H9 (cell line): ENCODE data around the gene EVI5. TPM values are rescaled to one million over a fixed set of nuclear protein-coding genes. Genes with fewer than 3 reads are reported as not detected.

Source experiments
- DNase-seq: peaks from one replicate; pipeline ENCODE4 v3.0.0-alpha.2; 2017
- H2AFZ ChIP-seq: one replicate; pipeline ENCODE4 v1.6.1; 2013; ENCODE audit warnings: mild to moderate bottlenecking, low read length, control low read depth, moderate library complexity
- H2AK5ac ChIP-seq: 2 replicates; pipeline ENCODE4 v1.6.1; 2013; ENCODE audit warnings: low read length, control low read depth, mixed read lengths; ENCODE audit not compliant: insufficient read length
- H2BK120ac ChIP-seq: one replicate; pipeline ENCODE4 v1.6.1; 2013; ENCODE audit warnings: low read depth, mild to moderate bottlenecking, low read length, control low read depth, inconsistent platforms; ENCODE audit not compliant: poor library complexity, severe bottlenecking
- H2BK12ac ChIP-seq: 2 replicates; pipeline ENCODE4 v1.6.1; 2013; ENCODE audit warnings: low read length, control low read depth, mixed read lengths, low read depth; ENCODE audit not compliant: insufficient read length
- H2BK15ac ChIP-seq: 2 replicates; pipeline ENCODE4 v1.6.1; 2013; ENCODE audit warnings: low read depth, low read length, control low read depth
- H2BK20ac ChIP-seq: one replicate; pipeline ENCODE4 v1.6.1; 2013; ENCODE audit warnings: low read depth, mild to moderate bottlenecking, low read length, control low read depth, inconsistent platforms; ENCODE audit not compliant: poor library complexity, severe bottlenecking
- H2BK5ac ChIP-seq: 2 replicates; pipeline ENCODE4 v1.6.1; 2013; ENCODE audit warnings: low read length, control low read depth, mixed read lengths; ENCODE audit not compliant: insufficient read length
- H3K14ac ChIP-seq: 2 replicates; pipeline ENCODE4 v1.6.1; 2013; ENCODE audit warnings: low read length, control low read depth; ENCODE audit not compliant: insufficient read depth
- H3K18ac ChIP-seq: 2 replicates; pipeline ENCODE4 v1.6.1; 2013; ENCODE audit warnings: low read depth, mild to moderate bottlenecking, mixed read lengths, low read length, control low read depth; ENCODE audit not compliant: insufficient read length
- H3K23ac ChIP-seq: 2 replicates; pipeline ENCODE4 v1.6.1; 2013; ENCODE audit warnings: low read length, control low read depth, mixed read lengths, low read depth; ENCODE audit not compliant: insufficient read length
- H3K23me2 ChIP-seq: 2 replicates; pipeline ENCODE4 v1.6.1; 2013; ENCODE audit warnings: low read depth, mild to moderate bottlenecking, mixed read lengths, low read length, control low read depth; ENCODE audit not compliant: insufficient read length, poor library complexity, severe bottlenecking
- H3K27ac ChIP-seq: 2 replicates; pipeline ENCODE4 v1.5.1; 2013; ENCODE audit warnings: low read length, control low read depth, mixed read lengths, low read depth; ENCODE audit not compliant: insufficient read length
- H3K27me3 ChIP-seq: 2 replicates; pipeline ENCODE4 v1.6.1; 2013; ENCODE audit warnings: low read length, control low read depth, inconsistent platforms; ENCODE audit not compliant: insufficient read depth
- H3K4ac ChIP-seq: 2 replicates; pipeline ENCODE4 v1.6.1; 2013; ENCODE audit warnings: low read depth, mild to moderate bottlenecking, control low read depth, inconsistent platforms, low read length, moderate library complexity
- H3K4me1 ChIP-seq: 2 replicates; pipeline ENCODE4 v1.6.1; 2013; ENCODE audit warnings: low read length, control low read depth, inconsistent platforms; ENCODE audit not compliant: insufficient read depth
- H3K4me2 ChIP-seq: 2 replicates; pipeline ENCODE4 v1.6.1; 2013; ENCODE audit warnings: low read length, control low read depth, mixed read lengths; ENCODE audit not compliant: insufficient read length, insufficient read depth
- H3K56ac ChIP-seq: 2 replicates; pipeline ENCODE4 v1.6.1; 2013; ENCODE audit warnings: low read depth, mild to moderate bottlenecking, mixed read lengths, low read length, control low read depth; ENCODE audit not compliant: insufficient read length
- H3K79me1 ChIP-seq: 2 replicates; pipeline ENCODE4 v1.6.1; 2013; ENCODE audit warnings: low read depth, mild to moderate bottlenecking, moderate library complexity, low read length, control low read depth, inconsistent platforms; ENCODE audit not compliant: insufficient read depth, poor library complexity, severe bottlenecking
- H3K79me2 ChIP-seq: 2 replicates; pipeline ENCODE4 v1.6.1; 2013; ENCODE audit warnings: low read length, control low read depth, inconsistent platforms; ENCODE audit not compliant: insufficient read depth
- H3K9ac ChIP-seq: 2 replicates; pipeline ENCODE4 v1.6.1; 2013; ENCODE audit warnings: low read length, control low read depth, mixed read lengths; ENCODE audit not compliant: insufficient read length; ENCODE audit errors: extremely low read depth
- H3K9me3 ChIP-seq: one replicate; pipeline ENCODE4 v1.6.1; 2013; ENCODE audit warnings: low read depth, low read length, inconsistent platforms; ENCODE audit not compliant: control insufficient read depth
- H3T11ph ChIP-seq: one replicate; pipeline ENCODE4 v1.6.1; 2013; ENCODE audit warnings: mild to moderate bottlenecking, low read length, control low read depth, inconsistent platforms
- H4K20me1 ChIP-seq: one replicate; pipeline ENCODE4 v1.6.1; 2013; ENCODE audit not compliant: control insufficient read depth, insufficient read length, insufficient read depth
- H4K5ac ChIP-seq: 2 replicates; pipeline ENCODE4 v1.6.1; 2013; ENCODE audit warnings: low read depth, mild to moderate bottlenecking, mixed read lengths, low read length, control low read depth; ENCODE audit not compliant: insufficient read length
- H4K8ac ChIP-seq: replicated peaks from 2 replicates; pipeline ENCODE4 v1.6.1; 2013; ENCODE audit warnings: low read length, control low read depth, mixed read lengths, low read depth; ENCODE audit not compliant: insufficient read length
- H4K91ac ChIP-seq: 2 replicates; pipeline ENCODE4 v1.6.1; 2013; ENCODE audit warnings: low read depth, mild to moderate bottlenecking, moderate library complexity, mixed read lengths, low read length, control low read depth; ENCODE audit not compliant: insufficient read length
- H3K27ac Mint-ChIP-seq, 3 experiments: 2 replicates in 2 of 3; 3 replicates in 1 of 3; pipeline ENCODE4 v1.8.0; 2020 to 2021; ENCODE audit warnings: mixed read lengths in 3 of 3, mild to moderate bottlenecking in 1 of 3, moderate library complexity in 1 of 3
- H3K27me3 Mint-ChIP-seq: 2 replicates; pipeline ENCODE4 v1.8.0; 2021; ENCODE audit warnings: low read depth, mild to moderate bottlenecking, moderate library complexity, mixed read lengths
- H3K36me3 Mint-ChIP-seq, 3 experiments: 2 replicates in 2 of 3; 3 replicates in 1 of 3; pipeline ENCODE4 v1.8.0; 2020 to 2021; ENCODE audit warnings: low read depth in 3 of 3, mixed read lengths in 3 of 3; ENCODE audit not compliant: insufficient read depth in 1 of 3
- H3K4me1 Mint-ChIP-seq, 2 experiments: 2 replicates each; pipeline ENCODE4 v1.8.0; 2020; ENCODE audit warnings: mixed read lengths in 2 of 2
- H3K4me3 Mint-ChIP-seq, 2 experiments: 2 replicates in 1 of 2; 3 replicates in 1 of 2; pipeline ENCODE4 v1.8.0; 2020 to 2021; ENCODE audit warnings: mild to moderate bottlenecking in 2 of 2, mixed read lengths in 2 of 2, moderate library complexity in 1 of 2
- H3K9me3 Mint-ChIP-seq, 2 experiments: 2 replicates in 1 of 2; 3 replicates in 1 of 2; pipeline ENCODE4 v1.8.0; 2020; ENCODE audit warnings: mild to moderate bottlenecking in 2 of 2, mixed read lengths in 2 of 2, moderate library complexity in 1 of 2
- CTCF ChIP-seq: fragments of 200-600 bp; sonication (generic); conservative IDR thresholded peaks from 3 replicates; pipeline ENCODE4 v1.8.0; 2021; ENCODE audit warnings: antibody characterized with exemption, mild to moderate bottlenecking
- WGBS: extraction: QIAGEN DNeasy Blood & Tissue Kit; methylation state at CpG from one replicate; pipeline ENCODE4 v1.1.7; 2013; ENCODE audit warnings: missing lambda C conversion rate, low lambda C conversion rate, mixed read lengths; ENCODE audit not compliant: insufficient read length; ENCODE audit errors: extremely low coverage; 5-methylcytosine and 5-hydroxymethylcytosine counted together
- total RNA-seq: library from RNA; stranded (reverse); gene quantifications from 2 replicates; pipeline ENCODE4 v1.2.1, GENCODE V29; 2021

Gene EVI5
- total RNA-seq, 1 experiment from 2014 or later, result 9.7 TPM

- H3K9me3 Mint-ChIP-seq, result no peaks in the 10 kb centered on the region
- H3K14ac ChIP-seq, result no peak overlapping the region
- TF ChIP-seq CTCF, result no peak
Measured at GRCh38 chr1:92556350-92556749, 228.6 kb downstream of the EVI5 start.

More at GRCh38 chr1:92556350-92556749, 228.6 kb downstream of the EVI5 start:
- no peak overlapping the region for H3K23ac ChIP-seq
- no peak overlapping the region for H3K4me3 Mint-ChIP-seq
- no peak overlapping the region for H3K56ac ChIP-seq
- no CpG with 5 or more reads among the region's 1 CpG for WGBS
- H4K20me1 ChIP-seq, result no peaks in the 10 kb centered on the region
- no peak overlapping the region for H2AFZ ChIP-seq
- H3K79me2 ChIP-seq, result no peaks in the 10 kb centered on the region
- no peak overlapping the region for H3K27ac ChIP-seq
- H2BK120ac ChIP-seq, result no peak overlapping the region
- no peak overlapping the region for H3K4me2 ChIP-seq
- H3K18ac ChIP-seq, result no peak overlapping the region
- H2BK5ac ChIP-seq, result no peak overlapping the region
- no peaks in the 10 kb centered on the region for H3K23me2 ChIP-seq
- H3K4me1 ChIP-seq, result no peaks in the 10 kb centered on the region
- no peak overlapping the region for H3K9ac ChIP-seq
- H3K27ac Mint-ChIP-seq, result no peak overlapping the region
- no peak overlapping the region for H3K4ac ChIP-seq
- H3K36me3 Mint-ChIP-seq, result peaks cover 0 to 4% (median 0%) of the 10 kb centered on the region in 3 experiments; a peak in 1 of 7 replicates
- no peak overlapping the region for H2BK20ac ChIP-seq
- H3K79me1 ChIP-seq, result no peaks in the 10 kb centered on the region
- no peaks in the 10 kb centered on the region; a peak in 2 of 4 replicates for H3K4me1 Mint-ChIP-seq
- H3K9me3 ChIP-seq, result no peaks in the 10 kb centered on the region
- no peak overlapping the region for H4K91ac ChIP-seq
- DNase-seq, result no peak
- H3K27me3 ChIP-seq, result no peaks in the 10 kb centered on the region
- no peaks in the 10 kb centered on the region for H3K27me3 Mint-ChIP-seq
- H2BK12ac ChIP-seq, result no peak overlapping the region
- H2BK15ac ChIP-seq, result no peak overlapping the region
- no peak overlapping the region for H2AK5ac ChIP-seq
- no peak overlapping the region for H4K8ac ChIP-seq
- H4K5ac ChIP-seq, result no peak overlapping the region
- no peak overlapping the region for H3T11ph ChIP-seq
